HG03571 (cell line): Measurements from ENCODE around the gene UGT1A7.
"Not testable (repeated sequence)": the region's sequence is repeated elsewhere in the genome, so short reads cannot be mapped to it uniquely, and the experiment has no call there.

Experiments used
- ATAC-seq: cut with Tn5 transposase; IDR thresholded peaks from one replicate; pipeline ENCODE4 v1.9.1; 2021; ENCODE audit not compliant: unreplicated experiment

Gene UGT1A7

GRCh38 chr2:233712611-233713261, 31.0 kb downstream of the UGT1A7 start, which contains the start of gene UGT1A5:
Gene UGT1A5, plus strand, starts transcription at chr2:233712907. Its CDS starts 85 bp downstream, at chr2:233712992.
- ATAC-seq: no peak

- no peak for ATAC-seq
Measured at GRCh38 chr2:233713262-233713615, 31.5 kb downstream of the UGT1A7 start.

- no peak for ATAC-seq
Measured at GRCh38 chr2:233714121-233714520, 32.4 kb downstream of the UGT1A7 start.

DNA sequence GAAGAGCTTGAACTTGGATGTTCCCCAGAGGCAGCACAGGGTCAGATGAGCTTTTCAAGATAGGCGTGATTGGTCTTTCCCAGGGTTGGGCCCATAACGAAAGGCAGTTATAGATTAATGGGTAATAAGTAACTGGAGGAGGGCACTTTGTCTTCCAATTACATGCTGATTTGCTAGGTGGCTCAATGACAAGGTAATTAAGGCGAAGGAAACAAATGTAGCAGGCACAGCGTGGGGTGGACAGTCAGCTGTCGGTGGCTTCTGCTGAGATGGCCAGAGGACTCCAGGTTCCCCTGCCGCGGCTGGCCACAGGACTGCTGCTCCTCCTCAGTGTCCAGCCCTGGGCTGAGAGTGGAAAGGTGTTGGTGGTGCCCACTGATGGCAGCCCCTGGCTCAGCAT, 36.9 kb downstream of the UGT1A7 start, which contains the start of gene UGT1A4:
TSS of gene UGT1A4 (plus strand) at position 185 of the 400 bp plus-strand sequence. CDS start at position 270, 85 bp downstream.
- ATAC-seq: no peak

- no peak for ATAC-seq
Measured at GRCh38 chr2:233728723-233729301, 47.1 kb downstream of the UGT1A7 start, which contains the start of gene UGT1A3. Gene UGT1A3, plus strand, starts transcription at chr2:233729042. Its CDS starts 85 bp downstream, at chr2:233729127.

- not testable (repeated sequence) for ATAC-seq
Measured at GRCh38 chr2:233736868-233737653, 55.4 kb downstream of the UGT1A7 start.

DNA sequence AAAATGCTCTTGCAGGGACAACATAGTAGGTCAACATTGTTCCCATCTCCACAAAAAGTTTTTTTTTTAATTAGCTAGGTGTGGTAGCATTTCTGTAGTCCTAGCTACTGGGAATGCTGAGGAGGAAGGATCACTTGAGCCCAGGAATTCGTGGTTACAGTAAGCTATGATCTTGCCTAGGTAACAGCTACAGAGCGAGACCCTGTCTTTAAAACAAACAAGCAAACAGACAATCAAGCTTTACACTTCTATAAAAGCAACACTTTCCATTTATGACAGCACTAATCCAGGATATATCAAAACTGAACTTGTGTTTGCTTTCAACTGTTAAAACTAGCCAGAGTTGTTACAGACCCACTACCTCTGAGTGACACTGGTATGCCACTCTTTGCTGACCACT, 59.2 kb downstream of the UGT1A7 start:
- no peak for ATAC-seq

GRCh38 chr2:233743464-233744259, 62.0 kb downstream of the UGT1A7 start:
- ATAC-seq: no peak

- ATAC-seq: no peak
Measured at GRCh38 chr2:233745073-233745755, 63.5 kb downstream of the UGT1A7 start.

GRCh38 chr2:233745838-233746237, 64.1 kb downstream of the UGT1A7 start:
- ATAC-seq: not testable (repeated sequence)

DNA sequence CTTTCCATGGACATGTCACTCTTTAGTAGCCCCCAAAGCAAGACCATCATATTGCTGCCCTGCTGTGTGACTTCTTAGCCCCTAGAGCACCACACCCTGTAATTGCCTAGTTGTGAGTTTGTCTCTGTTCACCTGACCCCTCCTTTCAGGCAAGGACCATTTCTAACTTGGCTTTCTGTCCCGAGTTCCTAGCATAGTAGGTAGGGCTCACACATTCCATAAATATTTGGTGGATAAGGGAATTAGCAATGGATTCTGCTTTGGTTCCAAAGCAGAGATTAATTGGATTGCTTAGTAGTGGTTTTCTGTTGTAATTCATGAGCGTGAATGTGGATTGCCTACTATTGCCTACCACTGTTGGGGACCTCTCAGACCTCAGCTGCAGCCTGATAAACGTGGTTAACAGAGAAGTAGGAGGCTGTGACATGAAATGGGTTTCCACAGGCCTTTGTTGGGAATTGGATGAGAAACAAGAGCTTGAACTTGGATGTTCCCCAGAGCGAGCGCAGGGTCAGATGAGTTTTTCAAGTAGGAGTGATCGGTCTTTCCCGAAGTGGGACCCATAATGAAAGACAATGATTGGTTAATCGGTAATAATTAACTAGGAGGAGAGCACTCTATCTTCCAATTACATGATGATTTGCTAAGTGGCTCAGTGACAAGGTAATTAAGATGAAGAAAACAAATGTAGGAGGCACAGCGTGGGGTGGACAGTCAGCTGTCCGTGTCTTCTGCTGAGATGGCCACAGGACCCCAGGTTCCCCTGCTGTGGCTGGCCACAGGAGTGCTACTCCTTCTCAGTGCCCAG, 65.0 kb downstream of the UGT1A7 start:
- no peak for ATAC-seq

- no peak for ATAC-seq
Measured at GRCh38 chr2:233747283-233747544, 65.5 kb downstream of the UGT1A7 start.

DNA sequence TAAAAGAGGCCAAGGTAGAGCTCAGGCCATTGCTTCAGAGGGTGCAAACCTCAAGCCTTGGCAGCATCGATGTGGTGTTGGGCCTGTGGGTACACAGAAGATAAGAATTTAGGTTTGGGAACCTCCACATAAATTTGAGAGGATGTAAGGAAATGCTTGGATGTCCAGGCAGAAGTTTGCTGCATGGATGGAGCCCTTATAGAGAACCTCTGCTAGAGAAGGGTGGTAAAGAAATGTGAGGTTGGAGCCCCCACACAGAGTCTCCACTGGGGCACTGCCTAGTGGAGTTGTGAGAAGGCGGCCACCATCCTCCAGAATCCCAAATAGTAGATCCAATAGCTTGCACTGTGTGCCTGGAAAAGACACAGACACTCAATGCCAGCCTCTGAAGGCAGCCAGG, 69.0 kb downstream of the UGT1A7 start:
- not testable (repeated sequence) for ATAC-seq

DNA sequence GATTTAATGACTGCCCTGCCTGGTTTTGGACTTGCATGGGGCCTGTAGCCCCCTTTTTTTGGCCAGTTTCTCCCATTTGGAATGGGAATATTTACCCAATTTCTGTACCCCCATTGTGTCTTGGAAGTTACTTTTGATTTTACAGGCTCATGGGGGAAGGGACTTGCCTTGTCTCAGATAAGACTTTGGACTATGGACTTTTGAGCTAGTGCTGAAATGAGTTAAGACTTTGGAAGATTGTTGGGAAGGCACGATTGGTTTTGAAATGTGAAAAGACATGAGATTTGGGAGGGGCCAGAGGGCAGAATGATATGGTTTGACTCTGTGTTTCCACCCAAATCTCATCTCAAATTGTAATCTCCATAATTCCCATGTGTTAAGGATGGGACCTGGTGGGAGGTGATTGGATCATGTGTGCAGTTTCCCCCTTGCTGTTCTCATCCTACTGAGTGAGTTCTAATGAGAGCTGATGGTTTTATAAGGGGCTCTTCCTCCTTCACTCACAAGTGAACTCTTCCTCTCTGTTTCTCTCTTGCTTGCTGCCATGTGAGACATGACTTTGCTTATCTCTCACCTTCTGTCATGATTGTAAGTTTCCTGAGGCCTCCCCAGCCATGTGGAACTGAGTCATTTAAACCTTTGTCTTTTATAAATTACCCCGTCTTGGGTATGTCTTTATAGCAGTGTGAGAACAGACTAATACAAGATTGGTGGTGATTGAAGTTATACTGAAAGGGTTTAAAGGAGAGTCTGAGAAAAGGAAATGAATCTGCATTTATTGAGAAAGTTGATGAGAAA, 69.7 kb downstream of the UGT1A7 start:
- not testable (repeated sequence) for ATAC-seq

GRCh38 chr2:233754872-233755611, 73.3 kb downstream of the UGT1A7 start:
- no peak for ATAC-seq

DNA sequence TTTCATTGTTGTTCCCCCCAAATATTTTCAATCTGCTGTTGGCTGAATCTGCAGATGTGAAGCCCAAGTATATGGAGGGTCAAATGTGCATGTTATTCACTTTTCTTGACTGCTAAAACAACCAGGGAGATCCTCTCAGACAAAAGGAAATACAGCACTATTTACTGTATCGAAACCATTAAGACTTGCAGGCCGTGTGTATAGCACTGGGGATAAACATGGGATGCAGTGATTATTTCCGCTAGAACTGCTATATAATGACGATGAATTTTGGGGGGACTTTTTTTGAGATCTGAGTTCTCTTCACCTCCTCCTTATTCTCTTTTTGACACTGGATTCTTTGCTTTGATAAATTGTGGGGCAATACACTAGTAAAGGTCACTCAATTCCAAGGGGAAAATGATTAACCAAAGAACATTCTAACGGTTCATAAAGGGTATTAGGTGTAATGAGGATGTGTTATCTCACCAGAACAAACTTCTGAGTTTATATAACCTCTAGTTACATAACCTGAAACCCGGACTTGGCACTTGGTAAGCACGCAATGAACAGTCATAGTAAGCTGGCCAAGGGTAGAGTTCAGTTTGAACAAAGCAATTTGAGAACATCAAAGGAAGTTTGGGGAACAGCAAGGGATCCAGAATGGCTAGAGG, 74.9 kb downstream of the UGT1A7 start:
- ATAC-seq: no peak

DNA sequence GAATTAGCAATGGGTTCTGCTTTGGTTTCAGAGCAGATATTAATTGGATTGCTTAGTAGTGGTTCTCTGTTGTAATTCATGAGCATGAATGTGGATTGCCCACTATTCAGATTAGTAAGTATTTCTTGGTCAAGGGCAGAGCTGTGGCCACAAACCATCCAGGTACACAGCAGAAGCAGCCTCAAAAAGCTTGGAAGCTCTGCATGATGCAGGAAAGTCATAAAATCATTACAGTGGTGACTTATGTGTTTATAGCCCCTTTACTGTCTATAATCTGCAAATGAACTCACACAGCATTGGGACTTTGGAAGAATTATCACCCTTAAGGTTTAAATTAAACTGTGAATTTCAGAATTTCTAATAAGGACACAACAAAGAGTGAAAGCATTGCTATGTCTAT, 76.4 kb downstream of the UGT1A7 start:
- no peak for ATAC-seq

- no peak for ATAC-seq
Measured at GRCh38 chr2:233758849-233759248, 77.1 kb downstream of the UGT1A7 start.
